Hypothalamus (tissue), 51 donors: ENCODE results near the gene OR4C11.

Experiments used
- DNase-seq, 51 donors: peaks; one replicate each; lab custom pipeline; 2025; lab: John Stamatoyannopoulos, UW

Gene OR4C11

GRCh38 chr11:55607545-55607944 is at the start of gene OR4C11:
Gene OR4C11 (minus strand): TSS chr11:55607645. CDS start chr11:55604373, 3,272 bp downstream.
- DNase-seq, result no peak

DNA sequence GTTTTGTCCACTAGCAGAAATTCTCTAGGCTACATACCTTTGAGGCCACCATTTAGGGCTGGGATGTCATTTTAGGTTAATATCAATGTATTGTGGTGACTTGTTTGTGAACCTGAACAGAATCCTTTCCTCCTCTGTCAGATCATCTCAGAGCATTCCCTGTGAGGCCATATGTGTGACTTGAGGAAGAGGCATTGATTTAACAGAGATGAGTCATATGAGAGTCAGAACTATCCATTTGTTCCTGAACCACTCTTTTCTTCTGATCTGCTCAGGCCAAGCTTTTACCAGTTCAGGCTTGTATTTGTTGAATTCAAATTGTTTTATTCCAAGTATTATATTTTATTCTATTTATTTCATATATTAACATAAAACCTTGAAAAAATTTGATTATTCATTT is 47.7 kb upstream of the OR4C11 start:
- no peak for DNase-seq

DNA sequence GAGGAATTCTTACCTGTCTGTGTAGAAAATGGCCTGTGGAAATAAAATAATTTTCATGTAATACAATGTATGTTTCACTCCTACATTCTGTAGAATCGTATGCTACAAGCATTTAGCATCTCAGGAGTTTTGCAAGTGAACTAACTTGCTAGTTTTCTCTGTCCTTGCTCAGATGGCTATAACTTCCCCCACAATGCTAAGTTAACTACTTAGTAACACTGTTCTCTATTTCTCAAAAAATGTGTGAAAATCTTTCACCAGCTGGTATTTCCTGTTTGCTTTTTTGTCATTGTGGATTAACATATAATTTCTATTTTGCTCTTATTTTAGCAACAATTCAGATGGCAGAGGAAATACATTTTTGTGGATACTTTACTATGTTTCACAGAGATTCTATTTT is 45.1 kb upstream of the OR4C11 start:
- DNase-seq, result no peak

DNA sequence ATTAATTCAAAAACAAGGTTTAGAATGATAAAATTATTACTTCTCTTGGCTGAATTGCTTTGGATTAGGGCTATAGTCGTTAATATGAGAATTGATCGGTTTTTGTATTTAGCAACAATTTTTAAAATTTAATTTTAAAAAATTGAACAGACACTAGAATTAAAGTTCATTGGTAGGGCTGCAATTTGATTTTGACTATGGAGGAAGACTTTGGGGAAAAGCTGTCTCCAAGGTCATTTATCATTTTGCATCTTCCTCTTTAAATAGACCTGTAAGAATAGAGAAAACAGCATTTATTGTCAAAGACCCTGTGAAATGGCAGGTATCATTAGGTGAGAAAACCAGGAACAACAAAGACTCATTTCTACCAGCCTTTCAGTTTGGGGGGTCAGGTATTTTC is 40.6 kb upstream of the OR4C11 start, which contains the start of gene OR4S2:
TSS of gene OR4S2 (plus strand) at position 301 of the 400 bp plus-strand sequence. CDS start 2,577 bp downstream, outside the sequence.
- no peak for DNase-seq

- no peak for DNase-seq
Observed at GRCh38 chr11:55634813-55635212, 27.4 kb upstream of the OR4C11 start, which contains the start of gene OR4P4. Gene OR4P4 (plus strand): TSS chr11:55635113.

- no peak for DNase-seq
Observed at GRCh38 chr11:55624531-55624930, 17.1 kb upstream of the OR4C11 start.

DNA sequence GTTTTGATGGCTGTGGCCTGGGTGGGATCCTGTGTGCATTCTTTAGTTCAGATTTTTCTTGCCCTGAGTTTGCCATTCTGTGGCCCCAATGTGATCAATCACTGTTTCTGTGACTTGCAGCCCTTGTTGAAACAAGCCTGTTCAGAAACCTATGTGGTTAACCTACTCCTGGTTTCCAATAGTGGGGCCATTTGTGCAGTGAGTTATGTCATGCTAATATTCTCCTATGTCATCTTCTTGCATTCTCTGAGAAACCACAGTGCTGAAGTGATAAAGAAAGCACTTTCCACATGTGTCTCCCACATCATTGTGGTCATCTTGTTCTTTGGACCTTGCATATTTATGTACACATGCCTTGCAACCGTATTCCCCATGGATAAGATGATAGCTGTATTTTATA is 34.9 kb downstream of the OR4C11 start:
- DNase-seq, result no peak

DNA sequence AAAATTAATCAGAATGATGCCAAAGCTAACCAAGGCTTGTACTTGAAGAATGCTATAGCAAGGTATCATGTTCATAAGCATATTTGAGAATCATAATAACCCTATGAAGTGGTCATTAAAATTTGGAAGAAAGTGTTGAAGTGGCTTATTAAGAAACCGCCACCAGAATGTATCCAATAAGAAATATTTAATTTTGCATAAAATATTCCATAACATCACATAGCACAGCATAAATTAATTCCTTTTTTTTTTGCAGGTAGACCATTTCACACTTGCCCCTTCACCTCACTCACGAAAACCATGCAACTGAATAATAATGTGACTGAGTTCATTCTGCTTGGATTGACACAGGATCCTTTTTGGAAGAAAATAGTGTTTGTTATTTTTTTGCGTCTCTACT is 35.6 kb downstream of the OR4C11 start, which contains the start of gene OR4C16:
TSS of gene OR4C16 (plus strand) at position 301 of the 400 bp plus-strand sequence. CDS start at position 301, 0 bp downstream.
- DNase-seq, result no peak

DNA sequence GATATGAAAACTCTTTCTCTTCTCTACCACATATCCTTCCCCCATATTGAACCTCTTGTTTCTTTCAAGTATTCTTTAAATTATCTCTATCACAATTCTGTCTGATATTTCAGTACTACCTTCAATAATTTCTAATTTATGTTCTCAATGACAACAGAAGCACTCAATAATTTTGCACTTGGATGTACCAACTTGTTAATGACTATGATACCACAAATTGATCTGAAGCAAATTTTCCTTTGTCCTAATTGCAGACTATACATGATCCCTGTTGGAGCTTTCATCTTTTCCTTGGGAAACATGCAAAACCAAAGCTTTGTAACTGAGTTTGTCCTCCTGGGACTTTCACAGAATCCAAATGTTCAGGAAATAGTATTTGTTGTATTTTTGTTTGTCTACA is 53.3 kb downstream of the OR4C11 start, which contains the start of gene OR4C15:
TSS of gene OR4C15 (plus strand) at position 301 of the 400 bp plus-strand sequence. CDS start at position 301, 0 bp downstream.
- DNase-seq, result no peak
